ENCODE results near the gene ABCC4.

The ABCC4 gene, protein sequence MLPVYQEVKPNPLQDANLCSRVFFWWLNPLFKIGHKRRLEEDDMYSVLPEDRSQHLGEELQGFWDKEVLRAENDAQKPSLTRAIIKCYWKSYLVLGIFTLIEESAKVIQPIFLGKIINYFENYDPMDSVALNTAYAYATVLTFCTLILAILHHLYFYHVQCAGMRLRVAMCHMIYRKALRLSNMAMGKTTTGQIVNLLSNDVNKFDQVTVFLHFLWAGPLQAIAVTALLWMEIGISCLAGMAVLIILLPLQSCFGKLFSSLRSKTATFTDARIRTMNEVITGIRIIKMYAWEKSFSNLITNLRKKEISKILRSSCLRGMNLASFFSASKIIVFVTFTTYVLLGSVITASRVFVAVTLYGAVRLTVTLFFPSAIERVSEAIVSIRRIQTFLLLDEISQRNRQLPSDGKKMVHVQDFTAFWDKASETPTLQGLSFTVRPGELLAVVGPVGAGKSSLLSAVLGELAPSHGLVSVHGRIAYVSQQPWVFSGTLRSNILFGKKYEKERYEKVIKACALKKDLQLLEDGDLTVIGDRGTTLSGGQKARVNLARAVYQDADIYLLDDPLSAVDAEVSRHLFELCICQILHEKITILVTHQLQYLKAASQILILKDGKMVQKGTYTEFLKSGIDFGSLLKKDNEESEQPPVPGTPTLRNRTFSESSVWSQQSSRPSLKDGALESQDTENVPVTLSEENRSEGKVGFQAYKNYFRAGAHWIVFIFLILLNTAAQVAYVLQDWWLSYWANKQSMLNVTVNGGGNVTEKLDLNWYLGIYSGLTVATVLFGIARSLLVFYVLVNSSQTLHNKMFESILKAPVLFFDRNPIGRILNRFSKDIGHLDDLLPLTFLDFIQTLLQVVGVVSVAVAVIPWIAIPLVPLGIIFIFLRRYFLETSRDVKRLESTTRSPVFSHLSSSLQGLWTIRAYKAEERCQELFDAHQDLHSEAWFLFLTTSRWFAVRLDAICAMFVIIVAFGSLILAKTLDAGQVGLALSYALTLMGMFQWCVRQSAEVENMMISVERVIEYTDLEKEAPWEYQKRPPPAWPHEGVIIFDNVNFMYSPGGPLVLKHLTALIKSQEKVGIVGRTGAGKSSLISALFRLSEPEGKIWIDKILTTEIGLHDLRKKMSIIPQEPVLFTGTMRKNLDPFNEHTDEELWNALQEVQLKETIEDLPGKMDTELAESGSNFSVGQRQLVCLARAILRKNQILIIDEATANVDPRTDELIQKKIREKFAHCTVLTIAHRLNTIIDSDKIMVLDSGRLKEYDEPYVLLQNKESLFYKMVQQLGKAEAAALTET (N-terminal part only)

GRCh38 chr13:95301183-95301967, at the start of gene ABCC4:
ABCC4 (minus strand) TSS chr13:95301451; CDS start chr13:95301314, 137 bp downstream.
- peak in 1 of 2 donors; percentile 17 for DNase-seq (ENCODE audit: low read depth in 2 of 2)

- DNase-seq (ENCODE audit: low read depth in 2 of 2), result no peak
Observed at GRCh38 chr13:95349267-95349666, 48.0 kb upstream of the ABCC4 start.

- DNase-seq (ENCODE audit: low read depth in 2 of 2), result no peak
Observed at GRCh38 chr13:95343944-95344343, 42.7 kb upstream of the ABCC4 start.

DNA sequence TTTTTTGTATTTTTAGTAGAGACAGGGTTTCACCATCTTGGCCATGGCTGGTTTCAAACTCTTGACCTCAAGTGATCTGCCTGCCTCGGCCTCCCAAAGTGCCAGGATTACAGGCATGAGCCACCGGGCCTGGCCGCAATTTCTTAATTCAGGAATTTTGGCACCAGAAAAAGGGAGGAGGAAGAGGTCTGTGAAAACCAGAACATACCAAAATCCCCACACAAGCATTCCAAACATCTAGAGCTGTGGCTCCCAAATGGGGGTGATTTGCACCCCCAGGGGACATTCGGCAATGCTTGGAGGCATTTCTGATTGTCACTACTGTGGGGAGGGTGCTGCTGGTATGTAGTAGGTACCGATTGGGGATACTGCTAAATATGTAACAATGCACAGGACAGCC, 40.2 kb upstream of the ABCC4 start:
- no peak for DNase-seq (ENCODE audit: low read depth in 2 of 2)

- no peak for DNase-seq (ENCODE audit: low read depth in 2 of 2)
Observed at GRCh38 chr13:95338905-95339304, 37.7 kb upstream of the ABCC4 start.

DNA sequence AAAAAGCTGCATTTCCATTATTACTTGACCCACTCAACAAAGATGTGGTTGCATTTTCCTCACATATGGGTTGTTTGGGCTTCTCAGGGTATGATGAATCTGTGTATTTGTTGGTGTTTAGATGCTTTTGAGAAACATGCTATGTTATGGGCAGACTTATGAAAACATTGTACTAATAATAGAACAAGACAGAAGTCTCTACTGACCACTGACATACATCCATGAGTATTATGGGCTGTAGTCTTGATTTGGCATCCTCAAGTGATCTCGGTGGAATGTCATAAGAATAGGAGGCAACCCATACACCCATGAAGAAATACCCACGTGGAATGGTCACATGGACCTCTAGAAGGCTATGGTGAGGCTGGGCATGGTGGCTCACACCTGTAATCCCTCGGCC, 36.3 kb upstream of the ABCC4 start:
- DNase-seq (ENCODE audit: low read depth in 2 of 2), result no peak

DNA sequence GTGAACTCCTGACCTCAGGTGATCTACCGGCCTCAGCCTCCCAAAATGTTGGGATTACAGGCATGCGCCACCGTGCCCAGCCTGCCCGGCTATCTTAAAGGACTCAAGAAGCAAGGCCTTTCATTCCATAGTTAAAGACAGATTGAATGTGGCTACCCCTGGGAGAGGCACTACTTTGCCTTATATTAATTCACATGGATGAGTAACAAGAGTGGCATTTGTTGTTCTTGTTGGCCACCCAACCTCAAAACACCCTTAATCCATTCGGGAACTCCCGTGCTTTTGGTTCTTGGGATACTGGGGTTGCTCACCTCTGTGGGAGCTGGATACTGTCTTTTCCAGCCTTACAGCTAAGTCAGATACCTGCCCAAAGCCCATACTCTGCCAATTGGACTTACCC, 34.4 kb upstream of the ABCC4 start:
- DNase-seq (ENCODE audit: low read depth in 2 of 2), result no peak

DNA sequence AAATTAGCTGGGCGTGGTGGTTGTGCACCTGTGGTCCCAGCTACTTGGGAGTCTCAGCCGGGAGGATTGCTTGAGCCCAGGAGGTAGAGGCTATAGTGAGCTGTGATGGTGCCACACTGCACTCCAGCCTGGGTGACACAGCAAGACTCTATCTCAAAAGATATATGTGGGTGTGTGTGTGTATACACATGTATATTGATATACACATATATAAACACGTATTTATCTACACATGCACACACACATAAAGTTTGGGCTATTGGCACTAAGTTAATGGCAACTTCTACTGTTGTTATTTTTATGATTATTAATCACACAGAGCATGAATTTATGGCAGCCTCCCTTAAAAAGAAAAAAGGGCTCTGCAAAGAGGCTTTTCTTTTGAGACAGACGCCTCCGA, 27.1 kb upstream of the ABCC4 start:
- DNase-seq (ENCODE audit: low read depth in 2 of 2), result no peak

DNA sequence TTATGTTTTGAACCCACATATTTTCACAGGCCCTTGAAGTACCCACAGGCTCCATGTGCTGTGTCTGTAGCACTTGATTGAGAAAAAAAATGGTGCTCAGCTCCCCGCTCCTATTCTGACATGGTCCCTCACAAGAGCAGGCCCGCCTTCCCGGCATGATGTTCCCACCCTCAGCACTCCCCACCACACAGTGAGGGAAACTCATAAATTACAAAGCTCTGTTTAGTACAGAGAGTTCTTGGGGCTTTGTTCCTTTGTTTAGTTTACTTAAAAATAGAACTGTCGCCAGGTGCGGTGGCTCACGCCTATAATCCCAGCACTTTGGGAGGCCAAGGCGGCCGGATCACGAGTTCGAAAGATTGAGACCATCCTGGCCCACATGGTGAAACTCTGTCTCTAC, 25.9 kb upstream of the ABCC4 start:
- DNase-seq (ENCODE audit: low read depth in 2 of 2), result no peak

GRCh38 chr13:95326695-95327094, 25.4 kb upstream of the ABCC4 start:
- no peak for DNase-seq (ENCODE audit: low read depth in 2 of 2)

DNA sequence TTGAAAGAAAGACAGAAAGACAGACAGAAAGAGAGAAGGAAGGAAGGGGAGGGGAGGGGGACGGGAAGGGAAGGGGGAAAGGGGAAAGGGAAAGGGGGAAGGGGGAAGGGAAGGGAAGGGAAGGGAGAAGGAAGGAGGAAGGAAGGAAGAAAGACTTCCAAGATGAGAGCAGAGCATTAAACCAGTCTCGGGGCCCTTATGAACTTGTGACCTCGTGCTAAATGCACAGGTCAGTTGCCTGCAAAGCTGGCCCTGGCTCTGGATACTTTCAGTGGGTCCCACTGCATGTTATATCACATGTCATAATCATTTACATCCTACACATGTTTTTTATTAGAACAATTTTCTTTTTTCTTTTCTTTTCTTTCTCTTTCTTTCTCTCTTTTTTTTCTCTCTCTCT, 24.2 kb upstream of the ABCC4 start:
- DNase-seq (ENCODE audit: low read depth in 2 of 2), result no peak

DNA sequence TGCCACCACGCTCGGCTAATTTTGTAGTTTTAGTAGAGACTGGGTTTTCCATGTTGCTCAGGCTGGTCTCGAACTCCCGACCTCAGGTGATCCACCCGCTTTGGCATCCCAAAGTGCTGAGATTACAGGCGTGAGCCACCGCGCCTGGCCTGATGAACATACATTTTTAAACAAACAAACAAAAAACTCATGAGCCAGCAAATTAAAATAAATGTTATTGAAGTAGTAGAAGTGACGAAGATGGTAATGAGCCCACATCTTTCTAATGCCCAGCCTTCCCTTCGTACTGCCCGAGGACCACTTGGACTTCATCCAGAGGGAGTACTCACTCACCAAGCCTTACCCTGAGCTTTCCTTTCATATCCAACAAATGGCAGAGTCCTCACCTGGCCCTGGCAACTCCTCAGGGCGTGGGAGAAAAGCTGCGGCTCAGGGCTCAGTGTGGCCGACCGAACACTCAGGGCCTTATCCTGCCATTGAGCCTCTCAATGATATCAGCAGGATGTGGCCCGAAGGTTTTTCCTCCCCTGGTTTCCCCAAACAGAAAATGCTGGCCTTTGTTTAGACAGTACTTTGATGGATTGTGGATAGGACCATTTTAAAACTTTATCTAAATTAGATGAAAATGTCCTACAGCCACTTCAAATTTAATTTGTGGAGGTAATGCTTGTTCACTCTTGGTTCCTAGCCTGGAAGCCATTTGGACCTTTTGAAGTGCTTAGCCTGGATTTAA, 22.8 kb upstream of the ABCC4 start:
- no peak for DNase-seq (ENCODE audit: low read depth in 2 of 2)

GRCh38 chr13:95319551-95320274, 18.5 kb upstream of the ABCC4 start:
- no peak for DNase-seq (ENCODE audit: low read depth in 2 of 2)

GRCh38 chr13:95317039-95317989, 16.1 kb upstream of the ABCC4 start:
- no peak for DNase-seq (ENCODE audit: low read depth in 2 of 2)

DNA sequence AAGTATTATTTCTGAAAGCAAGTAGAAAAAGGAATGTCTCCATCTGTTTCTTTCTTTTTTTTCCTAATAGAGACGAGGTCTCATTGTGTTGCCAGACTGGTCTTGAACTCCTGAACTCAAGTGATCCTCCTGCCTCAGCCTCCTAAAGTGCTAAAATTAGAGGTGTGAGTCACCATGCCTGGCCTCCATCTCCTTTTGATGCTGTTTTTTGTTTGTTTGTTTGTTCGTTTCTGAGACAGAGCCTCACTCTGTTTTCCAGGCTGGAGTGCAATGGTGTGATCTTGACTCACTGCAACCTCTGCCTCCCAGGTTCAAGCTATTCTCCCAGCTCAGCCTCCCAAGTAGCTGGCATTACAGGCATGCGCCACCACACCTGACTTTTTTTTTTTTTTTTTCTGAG, 14.5 kb upstream of the ABCC4 start:
- no peak for DNase-seq (ENCODE audit: low read depth in 2 of 2)

DNA sequence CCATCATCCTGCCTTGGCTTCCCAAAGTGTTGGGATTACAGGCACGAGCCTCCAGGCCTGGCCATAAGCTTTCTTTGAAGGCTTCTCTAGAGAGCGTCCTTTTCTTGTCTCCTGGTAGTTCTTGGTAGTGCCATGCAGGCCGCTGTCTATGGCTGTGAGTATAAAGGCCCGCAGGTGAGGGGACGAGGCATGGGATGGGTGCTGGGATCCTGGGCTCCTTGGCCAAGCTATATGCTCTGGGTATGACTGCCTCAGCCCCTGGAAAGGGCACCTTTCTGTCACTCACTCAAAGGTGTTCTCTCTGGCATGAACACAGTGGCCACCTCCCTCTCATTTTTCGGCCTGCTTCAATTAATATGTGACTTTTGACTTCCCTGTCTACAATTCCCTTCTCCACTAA, 6.3 kb upstream of the ABCC4 start:
- no peak for DNase-seq (ENCODE audit: low read depth in 2 of 2)

DNA sequence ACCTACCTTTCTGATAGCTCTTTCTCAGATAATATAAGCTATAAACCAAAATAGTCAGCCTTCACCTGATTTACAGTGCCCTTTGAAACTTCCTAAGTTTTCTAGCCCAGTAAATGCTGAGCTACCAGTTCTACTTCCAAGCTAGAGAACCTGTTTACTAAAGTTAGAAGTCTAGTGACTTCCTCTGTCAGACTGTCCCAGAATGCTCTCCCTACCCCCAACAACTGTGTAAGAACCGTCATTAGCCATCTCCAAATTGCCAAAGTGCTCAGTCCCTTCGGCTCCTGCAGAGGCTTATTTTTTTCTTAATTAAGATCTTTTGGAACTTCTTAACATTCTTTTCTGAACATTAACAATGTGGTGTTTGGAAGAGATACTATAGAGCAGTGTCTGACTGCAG, 3.2 kb upstream of the ABCC4 start:
- no peak for DNase-seq (ENCODE audit: low read depth in 2 of 2)

- DNase-seq (ENCODE audit: low read depth in 2 of 2), result no peak
Observed at GRCh38 chr13:95301968-95302393, 730 bp upstream of the ABCC4 start.

Data from stimulated activated CD4-positive, alpha-beta T cell treated with anti-CD3 and anti-CD28 coated beads, Interleukin-1b, Interleukin-23, amount 100 ng/mL, for 1 hour (primary cell).